SU-DHL-6 (cell line): Measurements from ENCODE around the gene SUV39H1.

Source experiments
- H2AFZ ChIP-seq: fragments of 200-600 bp; sonication (generic); 2 replicates; pipeline ENCODE4 v1.6.1; 2014; ENCODE audit warnings: low read depth, mild to moderate bottlenecking, moderate library complexity, mixed read lengths, antibody characterized with exemption, low read length; ENCODE audit not compliant: severe bottlenecking
- H3F3A ChIP-seq: fragments of 200-600 bp; shearing (Covaris generic); 2 replicates; pipeline ENCODE4 v1.6.0; 2016; ENCODE audit warnings: antibody characterized with exemption, mild to moderate bottlenecking; ENCODE audit not compliant: insufficient read depth
- H3K27ac ChIP-seq: fragments of 200-600 bp; sonication (generic); 2 replicates; pipeline ENCODE4 v1.5.1; 2016; ENCODE audit warnings: low read depth, mild to moderate bottlenecking, low read length, moderate library complexity, mixed read lengths
- H3K27me3 ChIP-seq: fragments of 200-600 bp; sonication (generic), shearing (Covaris generic); 2 replicates; pipeline ENCODE4 v1.6.0; 2014; ENCODE audit warnings: mild to moderate bottlenecking, low read length
- H3K36me3 ChIP-seq: fragments of 200-600 bp; sonication (generic); 2 replicates; pipeline ENCODE4 v1.6.1; 2014; ENCODE audit warnings: mild to moderate bottlenecking, low read length, mixed read lengths
- H3K4me2 ChIP-seq: fragments of 300-600, 200-600 bp; shearing (Covaris generic), sonication (generic); 2 replicates; pipeline ENCODE4 v1.6.0; 2014; ENCODE audit warnings: low read length, low read depth, mild to moderate bottlenecking; ENCODE audit not compliant: poor library complexity, severe bottlenecking
- H3K4me3 ChIP-seq: fragments of 200-600 bp; sonication (generic); 2 replicates; pipeline ENCODE4 v1.5.1; 2014; ENCODE audit warnings: antibody characterized with exemption, low read length, mild to moderate bottlenecking, mixed read lengths; ENCODE audit not compliant: insufficient read depth, poor library complexity, severe bottlenecking
- H3K79me2 ChIP-seq: fragments of 200-600 bp; sonication (generic); 2 replicates; pipeline ENCODE4 v1.6.1; 2014; ENCODE audit warnings: mild to moderate bottlenecking, low read length, moderate library complexity; ENCODE audit not compliant: insufficient read depth
- H3K9ac ChIP-seq: fragments of 200-600 bp; sonication (generic); 2 replicates; pipeline ENCODE4 v1.7.0; 2014; ENCODE audit warnings: mild to moderate bottlenecking, low read length
- H3K9me2 ChIP-seq: fragments of 200-600 bp; sonication (generic); replicated peaks from 2 replicates; pipeline ENCODE4 v1.6.1; 2014; ENCODE audit warnings: low read length; ENCODE audit not compliant: insufficient read depth
- H3K9me3 ChIP-seq: fragments of 200-600 bp; sonication (generic); 2 replicates; pipeline ENCODE4 v1.6.1; 2014; ENCODE audit warnings: low read length, mixed read lengths; ENCODE audit not compliant: insufficient read depth
- H4K20me1 ChIP-seq: fragments of 200-600 bp; sonication (generic); 2 replicates; pipeline ENCODE4 v1.6.1; 2014; ENCODE audit warnings: low read depth, mild to moderate bottlenecking, antibody characterized with exemption, low read length, moderate library complexity, mixed read lengths
- CTCF ChIP-seq: fragments of 200-600 bp; sonication (generic); IDR thresholded peaks from one replicate; pipeline ENCODE4 v1.5.1; 2017; ENCODE audit warnings: antibody characterized with exemption, mild to moderate bottlenecking, low read length, moderate library complexity; ENCODE audit not compliant: insufficient read depth, poor library complexity, severe bottlenecking
- EZH2phosphoT487 ChIP-seq: fragments of 200-600 bp; sonication (generic), shearing (Covaris generic); conservative IDR thresholded peaks from 2 replicates; pipeline ENCODE4 v1.6.1; 2018; ENCODE audit warnings: mild to moderate bottlenecking, antibody characterized with exemption, low read length, moderate library complexity, mixed read lengths

The SUV39H1 gene

GRCh38 chrX:48709522-48710112, 13.1 kb downstream of the SUV39H1 start:
- H3K27me3 ChIP-seq, result no peaks in the 10 kb centered on the region

GRCh38 chrX:48711162-48711928, 14.8 kb downstream of the SUV39H1 start:
- Histone ChIP-seq H3K9ac (no peak overlapping the region), H3K27me3 (no peaks in the 10 kb centered on the region), H3K4me3 (no peak overlapping the region), H4K20me1 (no peaks in the 10 kb centered on the region), H3K27ac (no peak overlapping the region), H2AFZ (no peak overlapping the region), H3K9me3 (no peaks in the 10 kb centered on the region), H3F3A (no peaks in the 10 kb centered on the region), H3K4me2 (no peak overlapping the region), H3K36me3 (no peaks in the 10 kb centered on the region), H3K9me2 (no peaks in the 10 kb centered on the region), H3K79me2 (no peaks in the 10 kb centered on the region)
- TF ChIP-seq CTCF (no peak), EZH2phosphoT487 (no peak)

More at GRCh38 chrX:48709522-48710112, 13.1 kb downstream of the SUV39H1 start:
- H3K36me3 ChIP-seq, result no peaks in the 10 kb centered on the region
- no peaks in the 10 kb centered on the region for H3K9me3 ChIP-seq
- H3K4me2 ChIP-seq, result no peak overlapping the region
- H3K9me2 ChIP-seq, result no peaks in the 10 kb centered on the region
- H3K79me2 ChIP-seq, result no peaks in the 10 kb centered on the region
- H3F3A ChIP-seq, result no peaks in the 10 kb centered on the region
- H4K20me1 ChIP-seq, result no peaks in the 10 kb centered on the region
- H3K9ac ChIP-seq, result no peak overlapping the region
- no peak overlapping the region for H3K4me3 ChIP-seq
- no peak overlapping the region for H2AFZ ChIP-seq
- H3K27ac ChIP-seq, result no peak overlapping the region
- no peak for TF ChIP-seq EZH2phosphoT487
- TF ChIP-seq CTCF, result no peak

GRCh38 chrX:48711929-48712505, 15.5 kb downstream of the SUV39H1 start:
- Histone ChIP-seq H3K4me2 (no peak overlapping the region), H3K27ac (no peak overlapping the region), H4K20me1 (no peaks in the 10 kb centered on the region), H3F3A (no peaks in the 10 kb centered on the region), H3K9ac (no peak overlapping the region), H3K79me2 (no peaks in the 10 kb centered on the region), H3K36me3 (no peaks in the 10 kb centered on the region), H3K27me3 (no peaks in the 10 kb centered on the region), H2AFZ (no peak overlapping the region), H3K4me3 (no peak overlapping the region), H3K9me3 (no peaks in the 10 kb centered on the region), H3K9me2 (no peaks in the 10 kb centered on the region)
- TF ChIP-seq CTCF (no peak), EZH2phosphoT487 (no peak)
